HG02885 (cell line): ENCODE results near the gene TRIM3.
A peak's percentile ranks its signal among the peaks of the same experiment; 100 is the strongest.
"Not testable (repeated sequence)": the region's sequence is repeated elsewhere in the genome, so short reads cannot be mapped to it uniquely, and the experiment has no call there.

Experiments used
- ATAC-seq: cut with Tn5 transposase; IDR thresholded peaks from one replicate; pipeline ENCODE4 v1.9.1; 2021; ENCODE audit warnings: mild to moderate bottlenecking; ENCODE audit not compliant: unreplicated experiment, poor library complexity

Gene TRIM3

DNA sequence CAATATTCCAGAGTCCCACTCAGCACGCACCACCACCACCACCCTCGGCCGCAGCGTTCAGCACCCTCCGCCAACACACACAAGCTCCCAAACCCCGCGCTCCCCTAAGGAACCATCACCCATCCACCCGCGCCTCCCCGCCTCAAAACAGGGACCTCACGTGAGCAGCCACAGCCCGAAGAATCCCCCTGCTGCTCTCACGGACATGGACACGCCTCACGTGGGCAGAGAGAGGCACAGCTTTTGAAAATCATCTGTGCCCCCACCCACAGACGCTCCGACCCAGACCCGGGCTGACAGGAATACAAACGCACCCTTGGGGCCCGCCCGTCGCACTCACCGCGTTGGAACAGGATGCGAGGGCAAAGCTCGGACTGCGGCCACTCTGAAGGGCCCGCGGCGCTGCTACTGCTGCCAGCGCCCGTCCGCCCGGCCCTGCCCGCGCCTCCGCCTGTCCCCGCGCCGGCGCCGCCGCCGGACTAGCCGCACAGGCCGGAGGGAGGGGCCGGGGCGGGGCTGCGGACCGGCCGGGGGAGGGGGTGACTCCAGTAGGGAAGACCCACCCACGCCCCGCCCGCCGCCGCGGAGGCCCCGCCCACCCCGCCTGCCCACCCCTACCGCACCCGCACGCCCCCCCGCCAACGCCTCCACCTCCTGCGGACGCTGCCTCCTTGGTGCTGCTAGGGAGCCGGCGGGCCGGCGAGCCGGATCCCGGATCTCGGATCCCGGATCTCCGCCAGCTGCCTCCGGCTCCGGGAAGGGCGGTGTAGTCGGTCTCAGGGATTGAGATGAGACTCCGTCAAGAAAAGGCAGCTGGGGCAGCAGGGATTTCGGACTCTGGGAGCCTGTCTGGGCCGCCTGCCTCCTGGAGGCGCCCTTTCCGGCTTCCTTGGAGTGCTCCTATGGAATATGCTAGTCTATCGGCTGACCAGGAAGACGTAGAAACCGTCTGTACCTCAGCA lies at the start of gene TRIM3:
Gene TRIM3, minus strand, starts transcription at position 491 of the 962 bp plus-strand sequence. CDS start 8,246 bp downstream, outside the sequence.
- ATAC-seq = peak; percentile 73

GRCh38 chr11:6523253-6523652 lies 49.5 kb upstream of the TRIM3 start:
- no peak for ATAC-seq

DNA sequence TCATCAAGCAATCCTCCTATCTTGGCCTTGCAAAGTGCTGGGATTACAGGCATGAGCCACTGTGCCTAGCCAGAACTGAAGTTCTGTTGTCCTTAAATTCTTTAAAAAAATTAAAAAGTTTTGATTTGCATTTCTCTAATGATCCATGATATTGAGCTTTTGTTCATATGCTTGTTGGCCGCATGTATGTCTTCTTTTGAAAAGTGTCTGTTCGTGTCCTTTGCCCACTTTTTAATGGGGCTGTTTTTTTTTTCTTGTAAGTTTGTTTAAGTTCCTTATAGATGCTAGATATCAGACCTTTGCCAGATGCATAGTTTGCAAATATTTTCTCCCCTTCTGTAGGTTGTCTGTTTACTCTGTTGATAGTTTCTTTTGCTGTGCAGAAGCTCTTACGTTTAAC lies 48.2 kb upstream of the TRIM3 start:
- ATAC-seq = not testable (repeated sequence)

GRCh38 chr11:6520265-6520664 lies 46.5 kb upstream of the TRIM3 start:
- ATAC-seq = no peak

GRCh38 chr11:6516865-6517264 lies 43.1 kb upstream of the TRIM3 start:
- no peak for ATAC-seq

DNA sequence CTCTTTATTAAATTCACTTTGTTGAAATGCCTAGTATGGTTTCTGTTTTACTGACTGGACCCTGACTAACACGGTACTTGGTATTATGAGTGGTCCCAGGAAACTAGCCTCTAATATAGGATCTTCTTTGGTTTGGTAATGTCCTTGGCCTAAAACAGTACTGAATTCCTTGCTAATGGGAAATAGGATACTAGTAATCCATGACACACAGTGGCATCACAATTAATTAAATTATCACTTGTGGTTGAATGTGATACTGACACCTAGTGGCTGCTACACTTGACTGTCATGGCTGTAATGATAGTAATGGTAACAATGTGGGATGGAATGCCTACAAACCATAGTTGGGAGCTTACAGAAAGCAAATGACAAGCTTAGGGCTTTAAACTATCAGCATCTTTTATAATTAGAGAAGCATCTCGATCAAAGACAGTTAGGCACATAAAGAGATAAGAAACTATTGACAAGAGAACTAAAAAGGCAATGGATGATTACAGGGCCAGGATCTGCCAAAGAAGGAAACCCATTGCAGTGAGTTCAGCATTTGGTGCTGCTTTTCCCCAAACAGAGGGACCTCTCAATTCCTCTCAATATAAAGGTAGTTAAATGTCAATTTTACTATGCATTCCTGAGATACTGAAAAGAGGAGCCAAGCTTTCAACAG lies 32.0 kb upstream of the TRIM3 start:
- ATAC-seq = no peak

DNA sequence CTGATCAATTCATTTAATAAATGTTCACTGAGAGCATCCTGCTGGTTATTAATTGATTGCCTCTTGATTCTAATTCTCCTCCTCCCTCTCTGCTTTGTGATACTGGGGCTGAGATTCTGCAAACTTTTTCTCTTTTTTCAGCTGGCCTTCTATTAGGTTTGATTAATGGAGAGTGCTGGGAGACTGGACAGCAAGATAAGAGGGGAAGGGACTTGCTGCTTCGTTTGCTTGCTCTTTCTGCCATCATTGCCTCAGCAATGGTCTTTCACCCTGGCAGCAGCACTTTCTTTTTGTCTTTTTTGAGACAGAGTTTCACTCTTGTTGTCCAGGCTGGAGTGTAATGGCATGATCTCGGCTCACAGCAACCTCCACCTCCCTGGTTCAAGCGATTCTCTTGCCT lies 30.4 kb upstream of the TRIM3 start:
- ATAC-seq = no peak

DNA sequence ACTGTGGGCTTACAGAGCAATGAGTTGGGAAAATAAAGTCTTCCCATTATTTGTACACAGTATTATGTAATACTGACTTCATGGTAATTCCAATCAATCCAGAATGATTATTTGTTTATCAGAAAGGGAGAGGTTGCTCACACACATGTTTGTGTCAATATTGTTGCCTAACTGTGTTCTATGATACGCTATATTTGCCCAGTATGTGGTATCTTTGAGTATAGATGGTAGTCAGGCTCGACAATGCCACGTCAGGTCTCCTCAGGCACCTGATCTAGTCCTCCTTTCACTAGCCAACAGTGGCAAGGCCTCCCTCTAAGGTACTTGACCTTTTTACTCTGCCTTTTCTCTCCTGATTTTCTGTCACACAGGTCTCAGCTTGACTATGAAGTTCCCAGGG lies 28.6 kb upstream of the TRIM3 start:
- no peak for ATAC-seq

GRCh38 chr11:6498544-6498943 lies 24.8 kb upstream of the TRIM3 start:
- no peak for ATAC-seq

- no peak for ATAC-seq
These were observed 24.4 kb upstream of the TRIM3 start for GRCh38 chr11:6498121-6498520.

DNA sequence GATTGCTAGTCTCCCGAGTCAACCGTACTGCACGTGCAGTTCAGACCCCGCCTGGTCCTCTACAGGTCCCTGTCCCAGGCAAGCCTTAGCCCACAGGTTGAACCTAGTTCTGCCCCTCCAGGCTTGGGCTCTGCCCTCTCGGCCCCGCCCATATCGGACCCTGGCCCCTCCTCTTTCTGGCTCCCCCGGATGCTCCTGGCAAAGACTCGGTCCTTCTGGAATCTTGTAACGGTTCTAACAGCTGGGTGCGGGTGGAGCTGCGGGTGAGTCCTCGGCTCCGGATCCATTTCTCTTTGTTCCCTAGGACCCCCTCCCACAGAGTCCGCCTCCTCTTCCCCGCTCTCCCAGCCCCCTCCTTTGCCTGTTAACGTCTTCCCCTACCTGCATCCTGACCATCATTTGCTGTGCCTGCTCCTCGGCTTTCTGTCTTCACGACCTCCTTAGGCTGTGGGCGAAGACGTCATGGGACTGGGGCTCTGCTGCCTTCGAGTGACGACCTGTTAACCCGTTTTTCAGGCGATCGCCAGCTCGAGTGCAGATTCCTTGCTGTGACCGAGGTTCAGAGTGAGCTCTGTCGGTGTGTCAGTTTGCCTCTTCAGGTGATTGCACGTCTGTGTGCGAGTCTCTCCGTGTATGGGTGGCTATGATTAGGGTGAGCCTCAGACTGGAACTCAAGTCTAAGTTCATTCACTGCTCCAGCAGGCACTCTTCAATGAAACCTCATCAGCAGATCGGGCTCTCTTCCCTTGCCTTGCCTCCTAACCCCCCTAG lies 23.5 kb upstream of the TRIM3 start, which contains the start of gene DNHD1:
Gene DNHD1, plus strand, starts transcription at position 212 of the 771 bp plus-strand sequence. CDS start 936 bp downstream, outside the sequence.
- ATAC-seq = no peak

DNA sequence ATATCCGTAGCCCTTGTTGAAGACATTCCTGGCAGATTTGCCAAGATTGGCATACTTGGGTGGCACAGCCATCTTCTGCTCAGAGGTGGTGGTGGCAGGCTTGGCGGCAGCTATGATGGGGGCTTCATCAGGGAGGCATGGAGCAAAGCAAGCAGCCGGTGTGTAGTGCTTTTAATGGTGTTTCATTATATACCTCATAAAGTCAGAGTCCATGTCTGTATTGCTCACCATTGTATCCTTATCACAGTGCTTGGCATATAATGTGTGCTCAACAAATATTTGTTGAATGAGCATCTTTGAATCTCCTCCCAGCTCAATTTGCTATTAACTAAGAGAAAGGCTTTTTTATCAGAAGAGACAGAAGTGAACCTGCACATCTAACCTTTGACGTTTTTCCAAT lies 15.6 kb upstream of the TRIM3 start:
- ATAC-seq = no peak

DNA sequence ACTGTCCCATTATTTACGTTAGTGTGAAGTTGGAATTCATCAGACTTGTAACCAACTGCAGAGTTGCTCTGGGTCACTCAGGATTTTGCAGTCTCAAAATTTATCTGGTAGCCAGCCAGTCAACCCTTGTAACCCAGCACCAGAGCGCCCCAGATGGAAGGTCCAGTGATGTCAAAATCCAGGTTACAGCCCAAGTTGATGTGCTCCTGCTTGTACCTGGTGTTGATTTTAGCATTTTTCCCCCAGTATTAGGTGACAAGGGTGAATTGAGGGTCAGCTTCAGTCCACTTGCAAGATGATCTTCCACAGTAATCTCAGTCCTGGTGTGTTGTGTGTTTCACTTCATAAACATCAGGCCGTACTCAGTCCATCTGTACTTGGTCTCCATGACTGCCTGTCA lies 15.1 kb upstream of the TRIM3 start:
- no peak for ATAC-seq

DNA sequence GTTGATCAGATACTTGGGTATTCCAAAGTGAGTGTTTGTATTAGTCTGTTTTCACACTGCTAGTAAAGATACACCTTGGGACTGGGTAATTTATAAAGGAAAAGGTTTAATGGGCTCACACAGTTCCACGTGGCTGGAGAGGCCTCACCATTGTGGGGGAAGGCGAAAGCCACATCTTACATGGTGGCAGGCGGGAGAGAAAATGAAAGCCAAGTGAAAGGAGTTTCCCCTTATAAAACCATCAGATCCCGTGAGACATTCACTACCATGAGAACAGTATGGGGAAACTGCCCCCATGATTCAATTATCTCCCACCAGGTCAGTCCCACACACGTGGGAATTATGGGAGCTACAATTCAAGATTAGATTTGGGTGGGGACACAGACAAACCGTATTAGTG lies 14.6 kb upstream of the TRIM3 start:
- no peak for ATAC-seq

DNA sequence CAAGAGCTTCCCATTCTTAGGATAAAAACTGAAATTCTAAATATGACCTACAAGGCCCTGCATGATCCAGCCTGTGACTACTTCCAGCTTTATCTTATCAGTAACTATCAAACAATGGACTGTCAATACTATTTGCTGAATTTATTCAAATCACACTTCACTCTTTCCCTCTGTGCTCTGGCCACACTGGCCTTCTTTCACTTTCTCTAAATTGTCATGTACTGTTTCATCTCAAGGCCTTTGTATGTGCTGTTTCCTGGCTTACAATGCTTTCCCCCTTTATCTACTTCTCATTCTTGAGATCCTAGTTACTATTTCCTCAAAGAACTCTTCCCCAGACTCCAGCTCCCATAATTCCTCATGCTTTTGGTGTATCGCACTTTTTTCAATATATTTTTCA lies 13.2 kb upstream of the TRIM3 start:
- ATAC-seq = no peak

- ATAC-seq = no peak
These were observed 12.5 kb upstream of the TRIM3 start for GRCh38 chr11:6486256-6486655.

GRCh38 chr11:6485661-6486060 lies 11.9 kb upstream of the TRIM3 start:
- ATAC-seq = no peak

DNA sequence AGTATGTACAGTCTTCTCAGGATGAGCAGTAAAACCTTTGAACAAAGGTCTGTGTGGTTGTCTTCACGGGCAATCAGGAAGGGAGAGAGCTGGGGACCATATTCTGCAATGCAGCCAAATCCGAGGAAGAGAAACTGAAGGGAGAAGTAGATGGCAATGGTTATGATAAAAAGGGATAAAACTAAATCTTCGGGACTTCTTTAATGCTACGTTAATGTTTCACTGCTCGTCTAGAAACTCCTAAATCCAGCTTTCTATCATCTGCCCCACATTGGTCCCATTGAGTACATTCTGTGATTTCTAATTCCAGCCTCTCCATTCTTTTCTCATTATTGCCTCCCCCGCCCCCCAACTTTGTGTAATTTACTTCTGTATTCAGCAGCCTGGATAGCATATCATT lies 9.3 kb upstream of the TRIM3 start:
- no peak for ATAC-seq

- ATAC-seq = no peak
These were observed 8.7 kb upstream of the TRIM3 start for GRCh38 chr11:6482441-6482840.

DNA sequence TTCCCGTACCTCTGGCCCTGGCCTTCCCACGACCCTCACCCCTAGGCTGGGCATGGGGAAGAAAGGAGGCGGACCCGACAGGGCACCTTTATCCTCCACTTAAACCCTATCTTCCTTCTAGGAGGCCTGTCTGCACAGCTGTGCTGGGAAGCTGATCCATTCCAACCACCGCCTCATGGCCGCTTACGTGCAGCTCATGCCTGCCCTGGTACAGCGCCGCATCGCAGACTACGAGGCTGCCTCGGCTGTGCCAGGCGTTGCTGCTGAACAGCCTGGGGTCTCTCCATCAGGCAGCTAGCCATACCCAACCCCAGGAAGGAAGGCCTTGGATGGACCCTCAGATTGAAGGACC lies 8.2 kb upstream of the TRIM3 start:
- ATAC-seq = no peak
